Measurements from ENCODE around the gene C16orf54. TPM values are rescaled to one million over a fixed set of nuclear protein-coding genes. Genes with fewer than 3 reads are reported as not detected.

Gene C16orf54
- total RNA-seq, 1 donor from 2014 or later, result 0.17 TPM

DNA sequence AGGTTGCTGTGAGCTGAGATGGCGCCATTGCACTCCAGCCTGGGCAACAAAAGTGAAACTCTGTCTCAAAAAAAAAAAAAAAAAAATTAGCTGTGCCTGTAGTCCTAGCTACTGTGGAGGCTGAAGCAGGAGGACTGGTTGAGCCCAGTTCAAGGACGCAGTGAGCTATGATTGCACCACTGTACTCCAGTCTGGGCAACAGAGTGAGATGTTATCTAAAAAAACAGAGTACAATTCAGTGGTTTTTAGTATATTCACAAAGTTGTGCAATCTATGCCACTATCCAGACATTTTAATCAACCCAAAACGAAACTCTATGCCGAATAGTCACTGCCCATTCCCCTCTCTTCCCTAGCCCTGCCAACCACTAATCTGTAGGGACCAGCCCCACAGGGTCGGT is 25.1 kb downstream of the C16orf54 start:
- Mint-ChIP-seq H3K4me3 (ENCODE audit: low read depth) (no peak overlapping the region), H3K9me3 (ENCODE audit: low read depth) (no peaks in the 10 kb centered on the region), H3K36me3 (ENCODE audit: insufficient read depth) (peaks cover 1% of the 10 kb centered on the region), H3K27me3 (no peaks in the 10 kb centered on the region), H3K4me1 (ENCODE audit: low read depth) (peaks cover 11% of the 10 kb centered on the region), H3K27ac (peak overlapping the region; percentile 85)
- no peak for DNase-seq (ENCODE audit: low spot score, unreplicated experiment)
- TF ChIP-seq, protein P1, sequence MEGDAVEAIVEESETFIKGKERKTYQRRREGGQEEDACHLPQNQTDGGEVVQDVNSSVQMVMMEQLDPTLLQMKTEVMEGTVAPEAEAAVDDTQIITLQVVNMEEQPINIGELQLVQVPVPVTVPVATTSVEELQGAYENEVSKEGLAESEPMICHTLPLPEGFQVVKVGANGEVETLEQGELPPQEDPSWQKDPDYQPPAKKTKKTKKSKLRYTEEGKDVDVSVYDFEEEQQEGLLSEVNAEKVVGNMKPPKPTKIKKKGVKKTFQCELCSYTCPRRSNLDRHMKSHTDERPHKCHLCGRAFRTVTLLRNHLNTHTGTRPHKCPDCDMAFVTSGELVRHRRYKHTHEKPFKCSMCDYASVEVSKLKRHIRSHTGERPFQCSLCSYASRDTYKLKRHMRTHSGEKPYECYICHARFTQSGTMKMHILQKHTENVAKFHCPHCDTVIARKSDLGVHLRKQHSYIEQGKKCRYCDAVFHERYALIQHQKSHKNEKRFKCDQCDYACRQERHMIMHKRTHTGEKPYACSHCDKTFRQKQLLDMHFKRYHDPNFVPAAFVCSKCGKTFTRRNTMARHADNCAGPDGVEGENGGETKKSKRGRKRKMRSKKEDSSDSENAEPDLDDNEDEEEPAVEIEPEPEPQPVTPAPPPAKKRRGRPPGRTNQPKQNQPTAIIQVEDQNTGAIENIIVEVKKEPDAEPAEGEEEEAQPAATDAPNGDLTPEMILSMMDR (IDR thresholded peaks at IDR 0.05; ENCODE audit: unreplicated experiment), result no peak

DNA sequence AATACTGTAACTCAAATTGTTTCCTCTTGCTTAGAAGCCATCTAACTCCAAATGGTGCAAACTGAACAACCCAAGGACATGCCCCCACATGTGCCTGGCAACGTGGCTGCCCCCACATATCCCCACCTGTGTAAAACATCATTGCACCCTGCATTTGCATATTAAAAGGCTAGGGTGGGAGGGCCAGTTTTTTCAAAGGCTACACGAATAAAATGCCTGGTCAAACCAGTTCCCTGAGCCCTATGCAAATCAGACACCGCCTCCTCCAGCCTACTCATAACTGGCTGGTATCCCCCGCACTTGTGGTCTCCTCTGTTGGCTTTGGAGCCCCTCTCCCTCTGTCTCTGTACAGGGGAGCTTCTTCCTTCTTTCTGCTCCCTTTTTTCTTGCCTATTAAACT is 26.7 kb downstream of the C16orf54 start:
- H3K27me3 Mint-ChIP-seq, result no peaks in the 10 kb centered on the region
- H3K36me3 Mint-ChIP-seq (ENCODE audit: insufficient read depth), result peaks cover 1% of the 10 kb centered on the region

DNA sequence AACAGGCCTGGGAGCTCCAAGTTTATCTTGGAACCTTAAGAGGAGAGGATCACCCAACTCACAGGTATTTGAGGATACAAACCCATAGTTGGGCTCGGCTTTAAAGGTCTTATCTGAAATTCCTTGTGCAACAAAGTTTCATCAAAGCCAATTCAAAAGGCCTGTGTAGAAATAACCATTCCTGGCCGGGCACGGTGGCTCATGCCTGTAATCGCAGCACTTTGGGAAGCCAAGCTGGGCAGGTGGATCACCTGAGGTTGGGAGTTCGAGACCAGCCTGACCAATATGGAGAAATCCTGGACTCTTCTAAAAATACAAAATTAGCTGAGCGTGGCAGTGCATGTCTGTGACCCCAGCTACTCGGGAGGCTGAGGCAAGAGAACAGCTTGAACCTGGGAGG is 28.7 kb downstream of the C16orf54 start:
- Mint-ChIP-seq H3K27ac (no peak overlapping the region), H3K4me1 (ENCODE audit: low read depth) (peaks cover 11% of the 10 kb centered on the region), H3K36me3 (ENCODE audit: insufficient read depth) (peaks cover 1% of the 10 kb centered on the region), H3K4me3 (ENCODE audit: low read depth) (no peak overlapping the region), H3K27me3 (no peaks in the 10 kb centered on the region), H3K9me3 (ENCODE audit: low read depth) (no peaks in the 10 kb centered on the region)
- no peak for DNase-seq (ENCODE audit: low spot score, unreplicated experiment)
- TF ChIP-seq, protein P1 (IDR thresholded peaks at IDR 0.05; ENCODE audit: unreplicated experiment), result no peak

More for the DNA sequence above, 26.7 kb downstream of the C16orf54 start:
- Mint-ChIP-seq H3K27ac (no peak overlapping the region), H3K4me1 (ENCODE audit: low read depth) (peaks cover 11% of the 10 kb centered on the region), H3K4me3 (ENCODE audit: low read depth) (no peak overlapping the region), H3K9me3 (ENCODE audit: low read depth) (no peaks in the 10 kb centered on the region)
- DNase-seq (ENCODE audit: low spot score, unreplicated experiment), result no peak
- TF ChIP-seq, protein P1 (IDR thresholded peaks at IDR 0.05; ENCODE audit: unreplicated experiment), result no peak

DNA sequence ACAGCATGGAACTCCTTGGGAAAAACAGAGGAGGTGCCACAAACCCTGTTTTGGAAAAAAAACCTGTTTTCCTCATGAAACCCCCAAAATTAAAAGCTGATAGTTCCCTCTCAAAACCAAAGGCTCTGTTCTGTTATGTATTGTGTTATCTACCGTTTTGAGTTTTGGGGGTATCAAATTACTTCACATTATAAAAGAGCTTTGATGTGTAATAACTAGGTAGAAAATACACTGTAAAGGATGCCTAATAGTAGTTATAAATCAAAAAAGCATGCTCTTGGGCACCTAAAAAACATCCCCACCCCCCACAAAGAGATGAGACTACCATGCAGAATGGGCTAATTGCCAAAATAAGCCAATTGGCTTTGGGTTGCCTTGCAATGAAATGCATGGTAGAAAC is 30.8 kb downstream of the C16orf54 start:
- Mint-ChIP-seq H3K27me3 (no peaks in the 10 kb centered on the region), H3K27ac (peak overlapping the region; percentile 31), H3K4me1 (ENCODE audit: low read depth) (peaks cover 12% of the 10 kb centered on the region), H3K36me3 (ENCODE audit: insufficient read depth) (peaks cover 4% of the 10 kb centered on the region), H3K9me3 (ENCODE audit: low read depth) (no peaks in the 10 kb centered on the region), H3K4me3 (ENCODE audit: low read depth) (no peak overlapping the region)
- DNase-seq (ENCODE audit: low spot score, unreplicated experiment), result no peak
- TF ChIP-seq, protein P1 (IDR thresholded peaks at IDR 0.05; ENCODE audit: unreplicated experiment), result no peak

DNA sequence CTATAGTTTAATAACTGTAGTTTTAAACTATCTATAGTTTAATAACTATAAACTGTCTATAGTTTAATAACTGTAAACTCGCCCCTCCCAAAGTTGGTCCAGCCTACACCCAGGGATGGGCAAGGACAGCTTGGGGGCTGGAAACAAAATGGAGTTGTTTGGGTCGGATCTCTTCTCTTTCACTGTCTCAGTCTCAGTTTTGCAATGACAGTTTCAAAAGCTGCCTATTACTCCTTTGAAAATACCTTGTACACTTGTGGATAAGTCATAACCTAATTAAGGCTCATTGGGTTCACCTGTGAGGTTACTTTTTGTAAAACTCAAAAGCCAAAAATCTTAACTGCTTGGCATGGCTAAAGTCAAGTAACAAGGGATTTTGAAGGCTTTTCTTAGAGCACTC is 31.4 kb downstream of the C16orf54 start:
- no peaks in the 10 kb centered on the region for H3K9me3 Mint-ChIP-seq (ENCODE audit: low read depth)
- TF ChIP-seq, protein P1 (IDR thresholded peaks at IDR 0.05; ENCODE audit: unreplicated experiment), result no peak
- H3K27me3 Mint-ChIP-seq, result no peaks in the 10 kb centered on the region
- peaks cover 4% of the 10 kb centered on the region for H3K36me3 Mint-ChIP-seq (ENCODE audit: insufficient read depth)
- no peak overlapping the region for H3K4me3 Mint-ChIP-seq (ENCODE audit: low read depth)
- no peak overlapping the region for H3K27ac Mint-ChIP-seq
- H3K4me1 Mint-ChIP-seq (ENCODE audit: low read depth), result peaks cover 14% of the 10 kb centered on the region
- DNase-seq (ENCODE audit: low spot score, unreplicated experiment), result no peak
